AG09309 (cell line): ENCODE results near the gene C6orf136.
A peak's percentile ranks its signal among the peaks of the same experiment; 100 is the strongest.
"Not testable (repeated sequence)": the region's sequence is repeated elsewhere in the genome, so short reads cannot be mapped to it uniquely, and the experiment has no call there.

ENCODE experiments used
- DNase-seq: peaks from one replicate; pipeline ENCODE4 v3.0.0-alpha.2; 2010; ENCODE audit warnings: low read depth
- H3K4me3 ChIP-seq: 2 replicates; pipeline ENCODE4 v1.5.1; 2011; ENCODE audit warnings: mild to moderate bottlenecking, low read depth, low read length, moderate library complexity; ENCODE audit not compliant: control insufficient read depth
- TF ChIP-seq, protein P1 (sequence below): IDR thresholded peaks from 2 replicates; pipeline ENCODE4 v1.5.1; 2011; ENCODE audit warnings: mild to moderate bottlenecking, low read depth, low read length, inconsistent platforms; ENCODE audit not compliant: insufficient read depth, control insufficient read depth; ENCODE audit errors: missing control alignments

The C6orf136 gene, protein sequence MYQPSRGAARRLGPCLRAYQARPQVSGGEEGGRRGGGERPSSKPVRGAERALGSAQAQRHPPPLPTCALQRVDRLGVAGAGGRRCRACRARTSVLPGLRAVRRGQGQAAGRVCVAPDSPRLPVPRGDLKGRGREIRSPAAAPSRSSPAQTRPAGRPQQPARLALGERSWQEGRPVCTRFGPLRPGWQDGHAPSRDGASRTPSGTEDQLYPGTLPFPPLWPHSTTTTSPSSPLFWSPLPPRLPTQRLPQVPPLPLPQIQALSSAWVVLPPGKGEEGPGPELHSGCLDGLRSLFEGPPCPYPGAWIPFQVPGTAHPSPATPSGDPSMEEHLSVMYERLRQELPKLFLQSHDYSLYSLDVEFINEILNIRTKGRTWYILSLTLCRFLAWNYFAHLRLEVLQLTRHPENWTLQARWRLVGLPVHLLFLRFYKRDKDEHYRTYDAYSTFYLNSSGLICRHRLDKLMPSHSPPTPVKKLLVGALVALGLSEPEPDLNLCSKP

DNA sequence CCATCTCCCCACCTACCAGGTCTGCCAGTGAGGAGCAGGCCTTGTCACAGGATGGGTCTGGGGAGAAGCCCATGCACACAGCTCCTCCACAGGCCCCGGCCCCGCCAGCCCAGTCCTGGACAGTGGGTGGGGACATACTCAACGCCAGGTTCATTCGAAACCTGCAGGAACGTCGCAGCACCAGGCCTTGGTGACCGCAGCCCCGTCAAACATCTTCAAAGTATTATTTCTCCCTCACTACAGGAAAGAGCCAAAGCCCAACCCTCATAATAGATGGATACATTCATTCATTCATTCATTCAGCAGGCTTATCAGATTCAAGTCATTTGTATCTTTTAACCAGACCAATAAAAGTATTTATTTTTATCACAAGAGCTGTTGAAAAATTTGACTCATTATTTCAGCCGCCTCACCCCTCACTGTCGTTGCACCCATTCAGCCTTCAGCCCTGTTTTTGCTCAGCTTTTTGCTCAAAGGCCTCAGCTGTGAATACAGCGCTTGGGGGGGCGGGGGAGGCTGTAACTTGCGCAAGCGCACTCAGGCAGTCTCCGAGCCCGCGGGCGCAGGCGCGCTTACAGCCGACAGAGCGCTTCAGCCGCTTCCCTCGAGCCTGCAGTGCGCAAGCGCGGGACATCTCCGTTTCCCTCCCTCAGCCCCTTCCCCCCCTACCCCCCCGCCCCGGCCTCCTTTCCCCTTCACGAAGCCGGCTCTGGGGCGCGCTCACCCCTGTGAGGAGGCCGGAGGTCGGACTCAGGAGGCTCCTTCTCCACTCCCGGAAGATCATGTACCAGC lies at the start of gene C6orf136:
Gene C6orf136, plus strand, starts transcription at position 684 of the 792 bp plus-strand sequence. Its CDS starts 99 bp downstream, at position 783.
- TF ChIP-seq, protein P1, sequence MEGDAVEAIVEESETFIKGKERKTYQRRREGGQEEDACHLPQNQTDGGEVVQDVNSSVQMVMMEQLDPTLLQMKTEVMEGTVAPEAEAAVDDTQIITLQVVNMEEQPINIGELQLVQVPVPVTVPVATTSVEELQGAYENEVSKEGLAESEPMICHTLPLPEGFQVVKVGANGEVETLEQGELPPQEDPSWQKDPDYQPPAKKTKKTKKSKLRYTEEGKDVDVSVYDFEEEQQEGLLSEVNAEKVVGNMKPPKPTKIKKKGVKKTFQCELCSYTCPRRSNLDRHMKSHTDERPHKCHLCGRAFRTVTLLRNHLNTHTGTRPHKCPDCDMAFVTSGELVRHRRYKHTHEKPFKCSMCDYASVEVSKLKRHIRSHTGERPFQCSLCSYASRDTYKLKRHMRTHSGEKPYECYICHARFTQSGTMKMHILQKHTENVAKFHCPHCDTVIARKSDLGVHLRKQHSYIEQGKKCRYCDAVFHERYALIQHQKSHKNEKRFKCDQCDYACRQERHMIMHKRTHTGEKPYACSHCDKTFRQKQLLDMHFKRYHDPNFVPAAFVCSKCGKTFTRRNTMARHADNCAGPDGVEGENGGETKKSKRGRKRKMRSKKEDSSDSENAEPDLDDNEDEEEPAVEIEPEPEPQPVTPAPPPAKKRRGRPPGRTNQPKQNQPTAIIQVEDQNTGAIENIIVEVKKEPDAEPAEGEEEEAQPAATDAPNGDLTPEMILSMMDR = no peak
- DNase-seq = peak; percentile 54
- peak within 1 kb of the TSS; percentile 80 for H3K4me3 ChIP-seq

DNA sequence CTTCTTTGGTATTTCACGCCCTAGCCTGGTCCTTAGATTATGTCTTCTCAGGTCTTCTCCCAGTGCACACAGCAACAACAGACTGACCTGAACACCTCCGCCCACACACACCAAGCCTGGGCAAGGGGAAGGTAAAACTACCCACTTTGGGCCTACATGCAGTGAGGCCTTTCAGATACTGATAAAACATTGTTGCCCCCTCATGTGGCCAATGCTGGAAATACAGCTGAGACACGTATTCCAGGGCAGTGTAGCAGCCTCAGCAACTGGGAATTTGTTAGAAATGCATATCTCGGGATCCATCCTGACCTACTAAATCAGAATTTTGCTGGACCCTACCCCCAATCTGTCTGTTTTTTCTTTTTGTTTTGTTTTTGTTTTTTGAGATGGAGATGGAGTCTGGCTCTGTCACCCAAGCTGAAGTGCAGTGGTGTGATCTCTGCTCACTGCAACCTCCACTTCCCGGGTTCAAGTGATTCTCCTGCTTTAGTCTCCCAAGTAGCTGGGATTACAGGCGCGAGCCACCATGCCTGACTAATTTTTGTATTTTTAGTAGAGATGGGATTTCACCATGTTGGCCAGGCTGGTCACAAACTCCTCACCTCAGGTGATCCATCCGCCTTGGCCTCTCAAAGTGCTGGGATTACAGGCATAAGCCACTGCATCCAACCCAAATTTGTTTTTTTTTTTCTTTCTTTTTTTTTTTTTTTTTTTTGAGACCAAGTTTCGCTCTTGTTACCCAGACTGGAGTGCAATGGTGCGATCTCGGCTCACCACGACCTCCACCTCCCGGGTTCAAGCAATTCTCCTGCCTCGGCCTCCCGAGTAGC lies 49.4 kb upstream of the C6orf136 start:
- not testable (repeated sequence) for H3K4me3 ChIP-seq, DNase-seq
- TF ChIP-seq, protein P1 = peak; percentile 78

DNA sequence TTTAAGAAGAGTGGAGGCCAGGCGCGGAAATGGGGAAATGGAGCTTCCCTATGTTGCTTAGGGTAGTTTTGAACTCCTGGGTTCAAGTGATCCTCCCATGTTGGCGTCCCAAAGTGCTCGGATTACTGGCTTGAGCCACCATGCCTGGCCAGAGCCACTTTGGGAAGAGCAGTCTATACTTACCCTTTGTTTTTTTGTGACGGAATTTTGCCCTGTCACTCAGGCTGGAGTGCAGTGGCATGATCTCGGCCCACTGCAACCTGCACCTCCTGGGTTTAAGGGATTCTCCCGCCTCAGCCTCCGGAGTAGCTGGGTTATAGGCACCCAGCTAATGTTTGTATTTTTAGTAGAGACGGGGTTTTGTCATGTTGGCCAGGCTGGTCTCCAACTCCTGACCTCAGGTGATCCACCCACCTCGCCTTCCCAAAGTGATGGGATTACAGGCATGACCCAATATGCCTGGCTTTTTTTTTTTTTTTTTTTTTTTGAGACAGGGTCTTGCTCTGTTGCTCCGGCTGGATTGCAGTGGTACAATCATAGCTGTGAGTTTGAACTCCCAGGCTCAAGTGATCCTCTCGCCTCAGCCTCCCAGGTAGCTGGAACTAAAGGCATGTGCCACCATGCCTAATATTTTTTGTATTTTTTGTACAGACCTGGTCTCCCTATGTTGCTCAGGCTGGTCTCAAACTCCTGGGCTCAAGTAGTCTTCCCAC lies 47.9 kb upstream of the C6orf136 start:
- DNase-seq = no peak
- TF ChIP-seq, protein P1 = no peak
- H3K4me3 ChIP-seq = no peak overlapping the region

DNA sequence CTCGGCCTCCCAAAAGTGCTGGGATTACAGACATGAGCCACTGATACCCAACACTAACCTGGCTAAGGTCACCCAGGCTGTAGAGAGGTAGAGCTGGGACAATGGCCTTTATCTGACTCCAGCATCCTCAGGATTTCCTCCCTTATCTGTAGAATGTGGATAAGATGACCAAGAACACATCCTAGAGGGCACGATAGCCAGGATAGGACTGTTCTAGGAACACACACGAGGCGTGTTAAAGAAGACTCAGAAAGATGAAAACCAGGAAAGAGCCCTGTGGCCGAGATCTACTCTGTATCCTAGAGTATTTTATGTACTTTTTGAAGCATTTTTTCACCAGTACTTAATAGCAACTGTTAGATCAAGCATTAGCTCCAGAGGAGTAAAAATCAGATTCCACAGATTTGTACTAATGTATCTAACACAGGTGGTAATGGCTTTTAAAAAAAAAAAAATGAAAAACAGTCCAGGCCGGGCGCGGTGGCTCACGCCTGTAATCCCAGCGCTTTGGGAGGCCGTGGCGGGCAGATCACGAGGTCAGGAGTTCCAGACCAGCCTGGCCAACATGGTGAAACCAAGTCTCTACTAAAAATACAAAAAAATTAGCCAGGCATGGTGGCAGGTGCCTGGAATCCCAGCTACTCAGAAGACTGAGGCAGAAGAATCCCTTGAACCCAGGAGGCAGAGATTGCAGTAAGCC lies 47.2 kb upstream of the C6orf136 start:
- H3K4me3 ChIP-seq = no peak overlapping the region
- DNase-seq = no peak
- TF ChIP-seq, protein P1 = no peak

DNA sequence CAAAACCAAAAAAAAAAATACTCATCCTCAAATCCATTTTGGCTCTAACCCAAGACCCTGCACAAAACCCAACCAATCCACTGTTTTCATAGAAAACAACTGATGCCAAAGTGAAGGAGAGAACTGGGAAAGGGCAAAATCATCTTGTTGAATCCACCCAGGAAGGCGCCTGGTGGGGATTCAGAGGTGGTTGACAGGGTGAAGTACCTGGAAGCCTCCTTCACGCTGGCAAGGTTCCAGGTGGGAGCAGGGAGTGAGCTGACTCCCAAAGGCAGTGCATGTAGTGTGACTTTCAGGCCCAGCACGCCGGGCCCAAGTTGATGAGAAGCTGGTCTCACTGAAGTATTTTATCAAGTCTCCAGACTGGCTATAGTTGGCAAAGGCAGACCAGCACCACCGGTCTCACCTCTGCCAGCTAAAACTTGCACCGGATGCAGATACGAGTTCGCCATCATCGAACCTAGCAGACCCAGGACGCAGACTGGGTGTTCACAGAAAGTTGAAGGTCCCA lies 46.4 kb upstream of the C6orf136 start:
- no peak overlapping the region for H3K4me3 ChIP-seq
- TF ChIP-seq, protein P1 = no peak
- no peak for DNase-seq
